Measurements from ENCODE around the gene BIRC5.

The BIRC5 gene

DNA sequence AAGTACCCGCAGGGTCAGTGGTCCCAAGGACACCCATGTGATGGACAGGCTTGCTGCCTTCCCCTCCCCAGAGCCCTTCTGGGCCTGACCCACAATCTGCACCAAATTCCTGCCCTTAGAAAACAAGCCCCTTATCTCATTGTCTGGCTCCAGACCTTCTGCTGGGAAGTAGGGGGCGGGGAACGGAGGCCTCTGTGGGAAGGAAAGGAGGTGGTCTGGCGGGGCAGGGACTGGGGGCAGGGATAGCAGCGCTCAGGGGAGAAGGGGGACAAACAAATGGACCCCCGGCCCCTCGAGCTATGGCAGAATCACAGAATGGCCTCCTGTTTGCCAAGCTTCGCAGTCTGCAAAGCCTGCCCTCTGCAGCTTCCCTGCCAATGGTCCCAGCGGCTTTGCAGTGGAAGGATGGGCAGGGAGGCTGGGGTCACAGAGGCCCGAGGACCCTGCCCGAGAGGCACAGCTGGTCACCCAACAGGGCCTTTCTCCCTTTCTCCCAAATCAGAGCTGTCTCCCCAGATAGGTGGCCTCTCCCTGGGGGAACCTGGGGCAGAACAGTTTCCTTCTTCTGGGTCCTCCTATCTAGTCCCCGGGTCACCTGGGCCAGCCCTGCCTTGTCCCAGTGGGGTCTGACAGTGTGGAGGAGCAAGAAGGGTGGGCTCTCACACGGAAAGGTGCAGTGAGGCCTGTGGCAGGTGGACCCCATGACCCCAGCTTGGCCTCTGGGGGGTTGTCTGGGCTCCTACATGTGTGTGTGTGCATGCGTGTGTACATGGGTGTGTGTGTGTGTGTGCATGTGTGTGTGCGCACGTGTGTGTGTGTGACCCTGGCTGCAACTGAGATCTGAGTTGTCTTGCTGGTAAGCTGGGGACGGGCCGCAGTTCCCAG, 42.9 kb downstream of the BIRC5 start:
- no peak for DNase-seq

DNA sequence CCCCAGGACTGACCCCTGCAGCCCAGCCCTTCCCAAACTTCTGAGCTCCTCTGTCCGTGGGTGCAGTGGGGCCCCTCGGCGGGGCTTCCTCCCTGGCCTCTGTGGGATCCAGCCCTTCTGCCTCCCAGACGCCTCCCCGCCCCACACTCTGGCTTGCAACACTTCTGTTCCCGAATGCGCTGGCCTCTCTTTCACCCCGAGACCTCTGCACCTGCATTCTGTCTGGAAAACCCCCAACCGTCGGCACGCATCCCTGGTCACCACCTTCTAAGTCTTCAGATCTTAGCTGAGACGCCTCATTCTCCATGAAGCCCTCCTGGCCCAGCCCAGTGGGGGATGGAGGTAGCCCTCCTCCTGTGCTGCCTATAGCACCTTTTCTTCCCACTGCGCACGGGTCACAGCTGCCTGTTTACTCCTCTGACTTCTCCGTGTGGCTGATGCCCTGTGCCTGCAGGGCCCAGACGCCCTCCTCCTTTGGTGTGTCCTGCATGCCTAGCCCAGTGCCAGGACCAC, 43.8 kb downstream of the BIRC5 start:
- DNase-seq: peak; percentile 8 to 44

DNA sequence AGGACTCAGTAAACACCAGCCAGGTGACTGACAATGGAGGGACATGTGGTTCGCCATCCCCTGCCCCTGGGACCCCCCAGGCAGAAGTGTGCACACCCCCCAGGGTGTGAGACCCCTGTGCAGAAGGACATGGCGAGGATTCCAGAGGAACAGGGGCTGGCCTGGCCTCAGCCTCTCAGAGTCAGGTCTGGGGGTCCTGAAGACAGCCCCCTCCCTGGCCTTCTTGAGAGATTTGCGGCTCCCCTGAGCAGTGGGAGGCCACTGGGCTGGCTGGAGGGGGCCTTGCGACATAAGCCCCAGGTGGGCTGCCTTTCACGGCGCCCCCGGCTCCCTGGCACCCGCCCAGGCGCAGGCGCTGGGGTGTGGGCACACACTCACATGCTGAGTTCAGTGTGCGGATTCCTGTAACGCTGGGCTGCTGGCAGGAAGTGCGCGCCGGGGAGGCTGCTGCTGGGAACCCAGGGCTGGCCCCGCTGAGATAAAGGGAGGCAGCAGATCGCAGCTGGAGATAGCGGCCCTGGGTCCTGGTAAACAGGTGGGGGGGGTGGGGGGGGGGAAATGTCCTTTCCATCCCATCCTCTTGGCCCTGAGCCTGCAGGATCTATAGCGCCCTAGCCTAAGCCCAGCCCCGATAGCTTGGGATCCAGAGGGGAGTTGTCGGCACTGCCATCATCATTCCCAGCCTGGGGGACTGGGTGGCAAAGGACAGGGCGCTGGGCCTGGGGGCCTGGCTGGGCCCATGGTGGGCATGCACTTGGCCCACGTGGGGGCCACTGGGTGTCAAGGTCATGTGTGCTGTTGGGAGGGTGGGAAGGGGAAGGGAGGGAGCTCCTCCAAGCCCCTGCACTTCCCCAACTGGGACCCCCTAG, 44.5 kb downstream of the BIRC5 start:
- peak; percentile 43 to 61 for DNase-seq

DNA sequence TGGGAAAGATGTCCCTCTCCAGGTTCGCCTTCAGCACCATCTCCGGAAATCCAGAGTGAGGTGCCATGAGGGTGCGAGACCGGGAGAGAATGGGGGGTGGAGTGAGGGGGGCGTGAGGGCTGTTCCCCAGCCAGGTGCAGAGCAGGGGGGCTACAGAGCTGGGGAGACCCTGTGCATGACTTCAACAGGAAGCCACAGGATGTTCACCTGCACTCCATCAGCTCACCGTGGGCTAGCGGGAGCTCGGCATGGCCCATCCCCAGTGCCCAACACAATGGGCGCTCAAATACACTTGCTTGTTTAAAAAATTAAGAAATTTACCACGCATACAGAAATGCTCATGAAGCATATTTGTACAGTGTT, 45.1 kb downstream of the BIRC5 start:
- no peak for DNase-seq

DNA sequence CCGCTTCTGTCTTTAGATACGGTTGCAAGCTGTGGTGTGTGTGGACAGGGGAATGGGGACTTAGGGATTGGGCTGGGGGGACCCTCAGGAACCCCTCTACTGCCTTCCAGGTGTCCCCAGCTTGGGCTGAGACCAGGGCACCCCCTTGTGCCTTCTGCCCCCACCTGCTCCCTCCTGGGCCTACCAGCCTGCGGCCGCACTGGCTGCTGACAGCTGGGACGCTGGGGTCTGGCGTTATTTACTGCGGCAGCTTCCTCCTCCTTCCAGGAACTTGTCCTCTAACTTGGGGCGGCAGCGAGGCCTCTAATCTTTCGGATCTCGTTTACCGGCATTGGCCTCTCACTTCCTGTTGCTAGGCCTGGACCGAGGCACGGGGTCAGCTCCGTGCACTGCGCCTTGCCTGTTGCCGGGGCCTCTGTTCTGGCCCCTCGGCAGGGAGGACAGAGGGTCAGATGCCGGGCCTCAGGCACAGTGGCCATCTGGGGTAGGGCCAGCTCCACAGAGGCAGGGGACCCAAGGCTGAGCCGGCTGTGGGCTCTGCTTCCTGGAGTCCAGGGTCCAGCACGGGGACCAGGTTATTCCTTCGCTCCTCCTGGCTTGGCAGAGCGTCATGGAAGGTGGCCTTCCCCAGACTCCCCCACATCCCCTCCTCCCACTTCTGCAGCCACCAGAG, 49.1 kb downstream of the BIRC5 start:
- DNase-seq: peak; percentile 62 to 65

DNA sequence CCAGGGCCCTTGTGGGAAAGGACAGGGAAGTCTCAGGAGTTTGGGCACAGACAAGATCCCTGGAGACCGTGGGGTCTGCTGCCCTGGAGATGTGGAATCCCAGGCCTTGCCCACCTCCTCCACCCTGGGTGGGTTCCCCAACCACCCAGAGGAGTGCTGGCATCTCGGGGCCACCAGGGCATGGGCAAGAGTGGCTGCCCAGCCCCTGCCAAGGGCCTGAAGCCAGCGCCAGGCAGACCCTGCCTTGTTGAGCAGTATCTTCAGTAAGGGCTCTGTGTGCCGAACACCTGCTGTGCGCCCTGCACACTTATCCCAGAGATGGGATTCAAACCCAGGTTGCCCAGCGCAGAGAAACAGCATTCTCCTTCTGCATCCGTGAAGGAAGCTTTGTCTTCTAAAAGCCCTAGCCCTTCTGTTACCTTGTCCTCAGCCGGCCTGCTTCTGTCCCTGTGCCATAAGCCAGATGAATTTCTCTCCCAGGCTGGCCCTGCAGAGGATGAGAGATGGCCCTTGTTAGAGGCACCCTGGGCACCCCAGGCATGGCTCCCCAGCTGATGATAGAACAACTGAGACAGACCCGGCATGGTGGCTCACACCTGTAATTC, 49.8 kb downstream of the BIRC5 start:
- no peak for DNase-seq

DNA sequence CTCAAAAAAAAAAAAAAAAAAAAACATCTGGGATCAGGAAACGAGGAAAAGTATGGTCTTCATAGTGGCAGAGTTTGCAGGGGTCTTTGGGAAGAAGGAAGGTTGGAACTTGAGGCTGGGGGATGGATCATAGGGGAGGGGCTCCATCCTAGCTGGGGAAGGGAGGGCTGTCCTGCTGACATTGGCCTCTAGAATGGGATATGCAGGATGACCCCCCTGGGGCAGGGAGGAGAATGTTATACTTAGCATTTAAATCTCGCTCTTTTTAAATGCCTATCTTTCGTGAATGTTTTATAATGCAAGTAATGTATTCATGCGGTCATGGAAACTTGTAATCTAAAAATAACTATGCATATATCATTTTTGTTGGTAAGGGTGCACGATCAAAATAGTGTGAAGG, 50.5 kb downstream of the BIRC5 start:
- no peak for DNase-seq

DNA sequence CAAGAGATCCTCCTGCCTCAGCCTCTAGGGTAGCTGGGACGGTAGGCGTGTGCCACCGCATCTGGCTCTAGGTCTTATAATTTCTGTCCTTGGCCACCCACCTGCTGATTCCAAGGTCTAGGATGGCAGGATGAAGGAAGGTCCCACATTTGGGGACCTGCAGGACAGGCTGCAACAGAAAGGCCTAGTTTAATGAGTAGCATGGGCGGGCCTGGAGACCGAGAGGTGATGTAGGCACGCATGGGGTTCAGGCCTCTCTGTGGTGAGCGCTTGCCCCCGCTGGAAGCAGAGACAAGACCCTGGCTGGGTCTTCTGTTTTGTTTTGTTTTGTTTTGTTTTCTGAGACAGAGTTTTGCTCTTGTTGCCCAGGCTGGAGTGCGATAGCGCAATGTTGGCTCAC, 51.1 kb downstream of the BIRC5 start:
- DNase-seq: no peak

DNA sequence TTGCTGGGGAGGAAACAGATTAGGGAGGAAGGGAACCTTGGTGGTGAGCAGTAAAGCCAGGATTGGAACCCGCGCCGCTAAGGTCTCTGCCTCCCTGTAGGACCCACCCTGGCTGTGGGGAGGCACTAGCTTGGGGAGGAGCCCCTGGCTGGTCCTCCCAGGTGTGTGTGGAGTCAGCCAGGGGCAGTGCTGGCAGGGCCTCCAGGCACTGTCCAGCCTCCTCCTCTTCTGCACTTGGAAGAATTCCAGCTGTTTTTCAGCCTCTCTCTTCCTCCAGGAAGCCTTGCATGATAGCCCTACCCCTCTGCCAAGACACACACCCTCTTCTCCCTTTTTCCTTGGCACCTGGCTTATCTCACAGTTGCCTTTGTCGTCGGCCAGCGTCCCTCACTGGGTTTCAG, 52.2 kb downstream of the BIRC5 start:
- DNase-seq: no peak

DNA sequence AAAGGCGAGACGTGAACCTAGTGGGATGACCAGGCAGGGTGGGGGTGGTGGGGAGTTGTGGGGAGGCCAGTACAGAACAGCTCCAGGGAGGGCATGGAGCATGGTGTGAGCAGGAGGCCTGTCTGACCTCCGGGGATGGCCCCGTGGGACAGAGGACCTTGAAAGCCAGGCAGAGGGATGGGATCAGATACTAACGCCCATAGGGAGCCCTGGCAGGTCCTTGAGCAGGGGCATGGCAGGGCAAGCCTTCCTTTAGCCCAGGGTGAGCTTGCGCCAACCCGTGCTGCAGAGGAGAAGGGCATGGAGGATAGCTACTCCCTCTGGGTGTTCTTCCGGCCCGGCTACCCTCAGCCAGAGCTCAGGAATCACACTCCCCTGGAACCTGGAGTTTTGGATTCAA, 52.7 kb downstream of the BIRC5 start:
- DNase-seq: no peak

DNA sequence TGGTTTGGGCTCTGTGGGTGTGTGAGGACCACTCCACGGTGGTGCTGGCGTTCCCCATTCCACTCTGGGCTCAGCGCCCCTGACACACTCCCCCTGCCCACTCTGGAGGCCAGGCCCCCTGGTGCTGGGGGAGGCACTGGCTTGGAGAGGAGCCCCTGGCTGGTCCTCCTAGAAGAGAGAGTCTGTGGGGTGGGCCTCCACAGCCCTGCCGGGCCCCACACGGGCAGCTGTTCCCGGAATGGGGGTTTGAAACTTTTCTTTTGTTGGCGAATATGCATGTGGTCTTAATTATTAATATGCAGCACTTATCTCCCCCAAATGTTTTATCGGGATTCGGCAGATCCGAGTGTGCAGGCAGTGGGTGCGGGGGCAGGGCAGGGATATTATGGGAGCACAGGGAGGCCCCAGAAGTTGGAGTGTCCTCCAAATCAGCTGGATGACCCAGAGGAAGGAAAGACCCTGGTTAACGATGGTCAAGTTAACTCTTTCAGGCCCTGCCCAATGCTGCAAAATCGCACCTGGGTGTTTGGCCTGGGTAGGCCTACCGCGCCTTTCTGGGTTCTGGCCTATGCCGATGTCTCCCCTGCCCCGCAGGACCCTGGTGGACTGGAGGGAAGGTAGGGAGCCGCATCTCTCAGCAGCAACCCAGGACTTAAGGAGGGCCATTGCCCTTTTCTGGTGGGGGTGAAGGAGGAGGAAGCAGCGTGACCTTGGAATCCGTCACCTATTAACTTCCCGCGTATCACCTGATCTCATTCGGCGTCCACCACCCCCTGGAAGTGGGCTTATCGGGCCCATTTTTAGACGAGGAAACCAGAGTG, 53.4 kb downstream of the BIRC5 start:
- no peak for DNase-seq

DNA sequence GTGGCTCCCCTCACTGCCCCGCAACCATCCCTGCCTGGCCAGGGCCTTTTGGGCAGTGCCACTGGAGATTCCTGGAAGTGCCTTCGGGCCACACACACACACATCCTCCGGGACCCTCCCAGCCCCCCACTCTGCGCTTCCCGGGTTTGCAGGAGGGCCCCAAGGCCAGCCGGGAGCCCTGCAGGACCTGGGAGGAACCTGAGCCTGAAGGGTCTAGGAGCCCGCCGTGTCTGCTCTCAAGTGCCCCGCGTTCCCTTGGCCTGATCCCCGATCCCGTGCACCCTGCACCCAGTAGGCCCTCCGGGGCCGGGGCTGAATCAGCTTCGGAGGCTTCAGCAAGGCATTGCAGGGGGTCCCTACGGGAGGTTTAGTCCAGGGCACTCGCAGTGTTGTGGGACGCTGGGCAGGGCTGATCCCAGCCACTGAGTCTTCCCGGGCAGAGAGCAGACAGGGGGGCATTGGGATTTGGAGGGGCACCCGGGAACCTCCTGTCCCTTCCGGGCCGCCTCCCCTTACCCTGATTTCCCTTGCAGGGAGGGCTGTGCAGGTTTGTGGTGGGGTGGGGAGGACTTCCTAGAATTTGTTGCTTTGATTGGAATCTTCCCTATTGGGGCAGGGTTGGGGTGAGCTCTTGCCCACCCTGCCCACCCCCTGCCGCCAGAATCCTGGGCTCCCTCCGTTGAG, 54.3 kb downstream of the BIRC5 start:
- DNase-seq: no peak

DNA sequence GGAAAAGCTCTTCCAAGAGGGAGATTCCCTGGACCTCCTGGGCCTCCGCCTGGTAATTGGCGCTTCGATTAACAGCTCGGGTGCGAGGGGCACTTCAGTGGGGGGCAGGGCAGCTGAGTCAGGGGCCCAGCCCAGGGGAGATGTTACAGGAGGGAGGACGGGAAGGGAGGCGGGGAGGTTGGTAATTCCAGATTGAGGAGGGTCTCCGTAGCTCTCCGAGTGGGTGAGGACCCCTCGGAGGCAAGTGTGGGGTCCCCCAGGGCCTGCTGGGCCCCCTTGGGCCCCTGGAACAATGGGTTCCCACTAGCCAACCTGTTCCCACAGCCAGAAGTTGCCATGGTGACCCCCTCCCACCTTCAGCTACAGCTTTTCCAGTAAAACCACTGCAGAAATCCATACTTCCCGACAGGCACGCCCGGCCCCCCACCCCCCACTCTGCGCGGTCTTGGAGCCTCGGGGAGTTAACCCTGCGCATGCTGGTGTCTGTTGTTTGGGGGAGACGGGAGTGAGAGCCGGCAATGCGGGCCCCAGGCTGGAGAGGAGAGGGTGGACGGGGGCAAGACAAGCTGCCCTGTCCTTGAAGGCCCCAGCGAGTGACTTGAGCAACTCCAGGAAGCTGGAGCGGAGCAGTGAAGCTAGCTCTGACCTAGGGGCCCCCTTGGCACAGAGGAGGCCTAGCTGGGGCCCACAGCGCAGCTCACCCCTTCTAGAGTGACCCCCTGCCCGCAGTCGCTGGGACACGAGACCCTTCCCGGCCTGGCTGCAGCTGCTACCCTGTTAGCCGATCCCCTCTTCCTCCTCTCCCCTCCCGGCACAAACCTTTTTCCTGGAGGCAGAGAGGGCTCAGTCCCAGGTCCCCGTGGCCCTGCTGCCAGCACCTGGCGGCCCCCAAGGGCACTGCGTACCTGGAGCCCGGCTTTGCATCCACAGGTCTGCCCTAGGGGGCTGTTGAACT, 55.2 kb downstream of the BIRC5 start:
- no peak for DNase-seq

DNA sequence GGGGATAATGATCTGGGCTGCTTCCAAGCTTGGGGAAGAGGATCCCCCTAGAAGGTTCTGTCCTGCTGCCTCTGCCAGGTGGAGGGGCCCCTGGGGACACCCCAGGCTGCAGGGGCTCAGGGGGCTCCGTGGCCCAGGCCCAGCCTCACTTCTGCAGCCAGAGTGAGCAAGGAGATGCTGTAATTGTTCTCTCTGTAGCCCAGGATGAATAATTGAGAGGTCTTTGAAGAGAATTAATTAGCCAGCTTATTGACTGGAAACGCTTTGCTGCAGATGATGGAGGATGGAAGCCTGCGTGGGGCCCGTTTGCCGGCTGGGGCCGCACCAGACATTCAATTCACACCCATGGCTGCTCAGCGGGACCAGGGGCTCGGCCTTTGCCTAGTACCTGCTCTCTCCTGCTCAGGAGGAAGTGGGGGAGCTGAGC, 55.9 kb downstream of the BIRC5 start:
- no peak for DNase-seq

DNA sequence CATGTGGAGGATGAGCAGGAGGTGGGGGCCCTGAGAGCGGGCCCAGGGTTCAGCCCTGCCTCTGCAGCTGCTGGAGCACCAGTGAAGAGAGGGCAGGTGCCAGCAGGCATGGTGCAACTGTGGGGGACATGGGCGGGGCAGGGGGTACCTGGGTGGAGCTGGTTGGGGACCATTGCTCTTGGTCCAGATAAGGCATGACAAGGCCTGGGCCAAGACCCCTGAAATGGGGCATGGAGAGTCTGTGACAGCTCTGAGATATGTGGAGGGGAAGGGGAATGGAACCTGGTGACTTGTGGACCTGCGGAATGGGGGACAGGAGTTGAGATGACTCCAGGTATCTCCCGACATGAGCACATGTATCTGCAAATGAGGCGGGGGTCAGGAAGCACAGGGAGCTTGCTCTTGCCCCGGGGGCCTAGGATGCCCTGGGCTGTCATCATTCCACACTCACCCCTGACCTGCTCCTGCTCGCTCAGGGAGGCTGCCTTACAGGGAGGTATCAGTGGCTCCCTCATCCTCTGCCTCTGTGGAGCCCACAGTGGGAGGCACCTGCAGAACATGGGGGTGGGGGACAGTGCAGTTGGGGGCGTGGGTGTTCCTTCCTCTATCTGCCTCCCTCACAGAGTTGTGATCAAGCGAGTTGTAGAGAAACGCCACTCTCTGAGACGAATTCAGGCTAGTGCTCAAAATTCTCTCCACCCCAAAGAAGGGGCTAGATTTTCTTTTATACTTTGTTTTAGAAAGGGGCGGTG, 57.5 kb downstream of the BIRC5 start:
- peak in 1 of 2 donors; percentile 11 for DNase-seq

DNA sequence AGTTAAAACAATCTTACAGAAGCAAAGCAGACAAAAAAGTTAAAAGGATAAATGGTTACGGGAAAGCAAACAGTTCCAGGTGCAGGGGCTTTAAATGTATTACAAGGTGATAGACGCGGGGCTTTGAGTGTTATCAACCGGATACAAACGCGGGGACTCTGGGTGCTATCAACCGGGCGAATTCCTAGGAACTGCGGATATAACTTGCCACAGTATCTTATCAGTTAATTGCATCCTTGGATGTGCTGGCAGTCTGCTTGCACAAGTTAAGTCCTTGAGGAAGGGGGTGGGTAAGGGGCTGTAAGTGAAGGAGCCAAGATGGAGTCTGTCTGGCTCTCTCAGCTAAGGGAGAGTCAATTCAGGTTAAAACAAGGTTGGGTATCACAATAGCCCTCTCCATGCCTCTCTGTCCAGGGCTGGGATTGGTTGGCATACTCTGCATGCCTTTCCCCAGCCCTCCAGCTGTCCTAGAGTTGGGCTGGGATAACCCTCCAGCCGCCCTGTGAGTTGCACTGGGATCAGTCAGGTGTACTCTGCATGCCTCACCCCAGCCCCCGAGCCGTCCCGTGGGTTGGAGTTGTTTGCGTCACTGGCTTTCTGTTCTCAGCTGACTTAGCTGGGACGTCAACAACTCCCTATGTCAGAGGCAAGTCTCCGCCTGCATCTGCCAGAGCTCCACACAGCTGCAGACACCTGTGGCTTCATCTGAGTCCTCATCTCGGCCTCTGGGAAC, 58.3 kb downstream of the BIRC5 start:
- peak; percentile 29 to 66 for DNase-seq

DNA sequence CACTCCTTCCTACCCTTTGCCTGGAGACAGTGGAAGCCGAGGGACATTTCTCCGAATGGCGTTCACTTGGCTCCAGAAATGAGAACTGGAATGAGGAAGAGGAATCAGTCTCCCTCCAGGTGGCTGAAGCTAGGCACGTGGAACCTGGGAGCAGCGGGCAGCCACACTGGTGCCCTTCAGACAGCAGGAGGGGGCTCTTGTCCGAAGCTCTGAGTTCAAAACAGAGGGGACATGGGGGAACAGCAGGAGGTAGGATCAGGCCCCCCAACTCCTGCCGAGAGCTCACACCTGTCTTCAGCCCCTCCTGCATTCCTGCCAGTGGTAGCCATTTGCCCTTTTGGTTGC, 58.8 kb downstream of the BIRC5 start:
- DNase-seq: no peak

DNA sequence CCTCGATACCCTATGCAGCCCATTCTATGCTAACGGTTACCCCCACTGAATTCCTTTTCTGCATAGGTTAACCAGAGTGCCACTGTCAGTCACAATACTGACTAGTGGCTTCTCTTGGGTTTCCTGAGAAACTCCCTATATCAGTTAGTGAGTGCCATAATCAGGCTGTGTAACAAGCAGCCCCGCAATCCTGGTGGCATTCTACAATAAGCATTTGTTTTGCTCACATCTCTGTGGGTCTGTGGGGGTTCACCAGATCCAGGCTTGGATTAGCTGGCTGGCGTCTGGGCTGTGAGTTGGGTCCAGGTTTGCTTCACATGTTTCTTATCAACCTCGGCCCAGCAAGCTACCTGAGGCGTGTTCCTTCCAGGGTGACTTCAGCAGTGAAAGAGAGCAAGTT, 59.8 kb downstream of the BIRC5 start:
- DNase-seq: no peak

Data from inflammatory macrophage (primary cell).